ENCODE results near the gene HSF2BP. TPM values are rescaled to one million over a fixed set of nuclear protein-coding genes. Genes with fewer than 3 reads are reported as not detected.

The HSF2BP gene
- total RNA-seq, result 1 to 10 TPM; 1.5 TPM

GRCh38 chr21:43659136-43660000 lies at the start of gene HSF2BP, which contains the start of gene RRP1B:
Gene HSF2BP, minus strand, starts transcription at chr21:43659488. Its CDS starts 1,392 bp downstream, at chr21:43658096.
Gene RRP1B, plus strand, starts transcription at chr21:43659560. Its CDS starts 105 bp downstream, at chr21:43659665.
- H3K27ac Mint-ChIP-seq, result peak within 1 kb of the TSS; percentile 97
- peaks cover 38% of the 10 kb centered on the region for H3K4me1 Mint-ChIP-seq (ENCODE audit: low read depth)
- H3K27me3 Mint-ChIP-seq, result no peaks in the 10 kb centered on the region
- peaks cover 38% of the 10 kb centered on the region for H3K36me3 Mint-ChIP-seq (ENCODE audit: low read depth)
- no peak for TF ChIP-seq CTCF (IDR thresholded peaks at IDR 0.05)
- intact Hi-C loops (cut with micrococcal nuclease), result no loop called here
- H3K9me3 Mint-ChIP-seq, result no peaks in the 10 kb centered on the region
- DNase-seq (peak; percentile 83), ATAC-seq (peak; percentile 88)
- CTCF ChIA-PET, result interaction anchor here (1.3 to 1.5 kb wide), 2 partner anchors 12 to 14 kb away, joined by 3 to 4 read pairs; no protein-coding TSS in a partner anchor
- POLR2A ChIA-PET, result interaction anchor here (0.7 to 2.3 kb wide), 15 partner anchors 8 to 306 kb away, joined by 3 to 15 read pairs (median 3); no protein-coding TSS in a partner anchor
- peak within 1 kb of the TSS; percentile 99 for H3K4me3 Mint-ChIP-seq

DNA sequence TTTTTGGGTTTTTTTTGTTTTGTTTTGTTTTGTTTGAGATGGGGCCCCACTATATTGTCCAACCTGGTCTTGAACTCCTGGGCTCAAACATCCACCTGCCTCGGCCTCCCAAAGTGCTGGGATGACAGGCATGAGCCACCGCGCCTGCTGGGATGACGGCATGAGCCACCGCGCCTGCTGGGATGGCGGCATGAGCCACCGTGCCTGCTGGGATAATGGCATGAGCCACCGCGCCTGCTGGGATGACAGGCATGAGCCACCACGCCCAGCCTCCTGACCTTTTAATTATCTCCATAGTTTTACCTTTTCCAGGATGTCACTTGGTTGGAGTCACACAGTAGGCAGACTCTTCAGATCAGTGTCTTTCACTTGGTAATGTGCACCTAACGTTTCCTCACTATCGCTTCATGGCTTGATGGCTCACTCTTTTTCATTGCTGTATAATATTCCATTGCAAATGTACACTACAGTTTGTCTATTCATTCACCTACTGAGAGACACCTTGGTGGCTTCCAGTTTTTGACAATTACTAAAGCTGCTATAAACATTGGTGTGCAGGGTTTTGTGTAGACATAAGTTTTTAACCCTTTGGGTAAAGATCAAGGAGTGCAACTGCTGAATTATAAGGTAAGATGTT lies 49.6 kb upstream of the HSF2BP start:
- H3K27me3 Mint-ChIP-seq, result no peaks in the 10 kb centered on the region
- ChIA-PET CTCF (no interaction called here), POLR2A (no interaction called here)
- H3K9me3 Mint-ChIP-seq, result no peaks in the 10 kb centered on the region
- no peak overlapping the region for H3K27ac Mint-ChIP-seq
- H3K4me3 Mint-ChIP-seq, result no peak overlapping the region
- no peak for DNase-seq
- no peaks in the 10 kb centered on the region for H3K36me3 Mint-ChIP-seq (ENCODE audit: low read depth)
- ATAC-seq, result no peak
- no peak for TF ChIP-seq CTCF (IDR thresholded peaks at IDR 0.05)
- no peaks in the 10 kb centered on the region for H3K4me1 Mint-ChIP-seq (ENCODE audit: low read depth)
- intact Hi-C loops (cut with micrococcal nuclease), result no loop called here

DNA sequence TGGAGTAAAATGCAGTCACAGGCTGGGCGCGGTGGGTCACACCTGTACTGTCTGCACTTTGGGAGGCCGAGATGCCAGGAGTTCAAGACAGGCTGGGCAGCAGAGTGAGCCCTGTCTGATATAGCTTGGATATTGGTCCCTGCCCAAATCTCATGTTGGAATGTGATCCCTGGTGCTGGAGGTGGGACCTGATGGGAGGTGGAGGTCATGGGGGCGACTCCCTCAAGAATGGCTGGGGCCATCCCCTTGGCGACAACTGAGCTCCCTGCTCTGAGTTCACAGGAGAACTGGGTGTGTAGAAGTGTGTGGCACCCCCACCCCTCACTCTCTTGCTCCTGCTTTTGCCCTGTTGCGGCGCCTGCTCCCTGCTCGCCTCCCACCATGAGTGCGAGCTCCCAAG lies 48.2 kb upstream of the HSF2BP start:
- Mint-ChIP-seq H3K27me3 (no peaks in the 10 kb centered on the region), H3K36me3 (ENCODE audit: low read depth) (no peaks in the 10 kb centered on the region), H3K4me1 (ENCODE audit: low read depth) (peaks cover 6% of the 10 kb centered on the region), H3K9me3 (no peaks in the 10 kb centered on the region), H3K4me3 (no peak overlapping the region), H3K27ac (no peak overlapping the region)
- CTCF ChIA-PET, result no interaction called here
- POLR2A ChIA-PET, result interaction anchor here (0.6 to 0.7 kb wide), 3 partner anchors 12 to 82 kb away, joined by 3 read pairs; partner anchors contain the start of gene RRP1
- intact Hi-C loops (cut with micrococcal nuclease), result no loop called here
- ATAC-seq, result no peak
- DNase-seq, result no peak
- TF ChIP-seq CTCF (IDR thresholded peaks at IDR 0.05), result no peak

DNA sequence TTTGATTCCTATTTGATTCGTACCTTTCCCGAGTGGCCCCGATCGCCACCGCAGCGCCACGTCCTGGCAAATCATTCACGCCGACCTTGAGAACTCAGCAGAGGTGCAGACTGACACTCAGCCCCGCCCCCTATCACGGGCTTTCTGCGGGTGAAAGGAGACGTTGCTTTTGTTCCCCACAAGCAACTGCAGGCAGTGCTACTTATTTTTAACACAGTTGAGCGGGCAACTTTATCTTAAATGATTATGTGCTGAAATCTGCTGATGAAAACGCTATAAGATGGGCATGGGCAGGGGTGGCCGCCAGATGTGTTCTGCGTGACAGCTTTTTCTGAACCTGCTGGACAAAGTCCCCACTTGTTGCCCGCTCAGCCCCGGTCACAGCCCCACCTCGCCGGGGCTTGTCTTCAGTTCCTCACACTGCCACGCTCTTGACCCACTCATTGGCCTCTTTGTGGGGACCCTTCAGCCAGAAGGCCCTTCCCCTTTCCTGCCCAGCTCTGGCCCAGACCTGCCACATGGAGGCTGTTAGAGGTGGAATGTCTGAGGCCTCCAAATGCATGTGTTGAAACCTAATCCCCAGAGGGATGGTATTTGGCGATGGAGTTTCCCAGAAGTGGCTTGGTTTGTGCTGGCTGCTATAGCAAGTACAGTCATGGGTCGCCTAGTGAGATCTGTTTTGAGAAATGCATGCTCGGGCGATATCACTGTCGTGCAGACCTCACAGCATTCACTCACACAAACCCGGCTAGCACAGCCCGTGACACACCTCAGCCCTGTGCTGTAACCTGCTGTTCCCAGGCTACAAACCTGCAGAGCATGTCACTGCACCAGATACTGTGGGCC lies 44.0 kb upstream of the HSF2BP start:
- peak; percentile 52 for ATAC-seq
- Mint-ChIP-seq H3K27ac (no peak overlapping the region), H3K4me1 (ENCODE audit: low read depth) (peaks cover 12% of the 10 kb centered on the region), H3K4me3 (no peak overlapping the region), H3K36me3 (ENCODE audit: low read depth) (peaks cover 8% of the 10 kb centered on the region), H3K27me3 (no peaks in the 10 kb centered on the region), H3K9me3 (no peaks in the 10 kb centered on the region)
- ChIA-PET CTCF (no interaction called here), POLR2A (no interaction called here)
- TF ChIP-seq CTCF (IDR thresholded peaks at IDR 0.05), result no peak
- intact Hi-C loops (cut with micrococcal nuclease), result no loop called here
- DNase-seq, result peak; percentile 52

All from activated CD8-positive, alpha-beta T cell treated with anti-CD3 and anti-CD28 coated beads for 36 hours (primary cell).